Effector memory CD4-positive, alpha-beta T cell (primary cell): ENCODE results near the gene SERPINB1.

Source experiments
- DNase-seq, 3 donors: peaks; one replicate each; pipeline ENCODE4 v3.0.0-alpha.2; 2020
- H3K27ac ChIP-seq: 2 replicates; pipeline ENCODE4 v1.7.0; 2013; ENCODE audit warnings: mild to moderate bottlenecking, low read length, moderate library complexity; ENCODE audit not compliant: insufficient read depth, poor library complexity, severe bottlenecking
- H3K27me3 ChIP-seq: replicated peaks from 2 replicates; pipeline ENCODE4 v1.7.0; 2013; ENCODE audit warnings: mild to moderate bottlenecking, low read length; ENCODE audit not compliant: insufficient read depth, control insufficient read depth, poor library complexity, severe bottlenecking
- H3K36me3 ChIP-seq: 2 replicates; pipeline ENCODE4 v1.7.0; 2013; ENCODE audit warnings: mild to moderate bottlenecking, low read length, moderate library complexity; ENCODE audit not compliant: control insufficient read depth, insufficient read depth
- H3K4me1 ChIP-seq: 2 replicates; pipeline ENCODE4 v1.7.0; 2013; ENCODE audit warnings: low read length, mild to moderate bottlenecking; ENCODE audit not compliant: control insufficient read depth, insufficient read depth, poor library complexity, severe bottlenecking
- H3K4me3 ChIP-seq: 2 replicates; pipeline ENCODE4 v1.7.0; 2013; ENCODE audit warnings: low read length, low read depth, mild to moderate bottlenecking; ENCODE audit not compliant: insufficient read depth, poor library complexity, severe bottlenecking
- H3K9me3 ChIP-seq: 2 replicates; pipeline ENCODE4 v1.7.0; 2013; ENCODE audit warnings: mild to moderate bottlenecking, low read length, moderate library complexity; ENCODE audit not compliant: control insufficient read depth

The SERPINB1 gene

DNA sequence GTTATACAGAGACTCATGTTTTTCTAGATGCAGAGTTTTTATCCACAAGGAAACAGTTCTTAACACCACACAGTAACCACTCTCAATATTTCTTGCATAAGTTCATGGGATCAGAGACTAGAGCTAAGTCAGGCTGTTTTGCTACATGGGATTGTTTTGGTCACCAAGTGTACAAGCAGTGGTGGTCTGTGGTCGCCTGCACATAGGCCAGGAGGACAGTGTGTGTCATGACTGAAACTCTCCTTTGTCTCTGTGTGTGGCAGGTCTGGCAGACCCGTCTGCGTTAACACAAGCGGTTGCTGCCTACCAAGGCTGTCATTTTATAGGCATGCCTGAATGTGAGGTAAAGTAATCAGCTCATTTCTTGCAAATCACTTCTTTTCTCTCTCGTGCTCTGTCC, 57.6 kb downstream of the SERPINB1 start:
- DNase-seq = no peak
- H3K27ac ChIP-seq = no peak overlapping the region
- H3K4me3 ChIP-seq = no peak overlapping the region
- no peaks in the 10 kb centered on the region for H3K27me3 ChIP-seq
- peaks cover 49% of the 10 kb centered on the region for H3K36me3 ChIP-seq
- H3K4me1 ChIP-seq = no peaks in the 10 kb centered on the region
- H3K9me3 ChIP-seq = no peaks in the 10 kb centered on the region

DNA sequence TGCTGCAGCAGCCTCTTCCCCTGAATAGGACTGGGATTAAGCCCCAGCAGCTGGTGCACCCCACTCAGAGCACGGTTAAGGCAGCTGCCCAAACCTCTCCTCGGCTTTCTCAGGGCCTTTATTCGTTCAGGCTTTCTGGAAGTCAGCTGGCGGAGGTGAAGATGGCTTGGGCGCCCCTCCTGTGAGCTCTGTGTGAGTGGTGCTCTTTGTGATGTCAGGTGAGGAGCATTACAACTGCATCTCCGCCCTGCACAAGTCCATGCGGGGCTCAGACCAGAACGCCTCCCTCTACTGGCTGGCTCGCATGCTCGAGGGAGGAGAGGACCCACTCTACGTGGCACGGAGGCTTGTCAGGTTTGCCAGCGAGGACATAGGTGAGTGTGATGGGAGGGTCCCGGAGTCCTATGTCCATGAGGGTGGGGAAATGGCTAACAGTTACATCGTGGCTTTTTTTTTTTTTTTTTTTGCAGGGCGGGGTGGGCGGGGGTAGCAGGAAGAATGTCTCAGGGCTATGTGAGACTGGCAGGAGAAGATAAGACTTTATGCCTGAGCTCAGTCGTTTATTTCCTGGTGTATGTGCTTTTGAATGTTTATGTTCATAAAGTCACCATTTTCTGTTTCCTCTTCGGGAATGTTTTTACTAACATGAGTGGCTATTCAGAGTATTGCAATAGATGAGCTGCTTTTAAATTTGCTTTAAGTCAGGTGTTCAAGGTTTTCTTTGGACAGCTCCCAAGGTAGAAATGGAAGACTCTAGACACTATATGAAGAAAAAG, 58.3 kb downstream of the SERPINB1 start:
- H3K27me3 ChIP-seq = no peaks in the 10 kb centered on the region
- no peak for DNase-seq
- H3K27ac ChIP-seq = no peak overlapping the region
- no peaks in the 10 kb centered on the region for H3K9me3 ChIP-seq
- peaks cover 50% of the 10 kb centered on the region for H3K36me3 ChIP-seq
- H3K4me1 ChIP-seq = no peaks in the 10 kb centered on the region
- H3K4me3 ChIP-seq = no peak overlapping the region

DNA sequence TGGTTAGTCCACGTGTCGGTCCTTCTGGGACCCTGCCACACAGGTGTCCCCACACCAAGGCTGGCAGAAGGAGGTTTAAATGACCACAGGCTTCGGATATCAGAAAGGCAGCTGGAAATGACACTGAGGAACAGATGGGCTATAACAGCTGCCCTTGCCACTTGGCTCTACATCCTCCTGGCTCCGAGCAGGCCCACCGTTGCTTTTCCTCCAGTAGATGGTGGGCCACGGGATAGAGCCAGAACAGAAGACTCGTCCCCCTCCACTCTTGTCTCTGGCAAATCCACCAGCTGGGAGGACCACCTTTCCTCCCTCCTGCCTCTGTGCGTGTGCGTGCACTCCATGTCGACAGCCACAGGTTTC, 58.9 kb downstream of the SERPINB1 start:
- no peaks in the 10 kb centered on the region for H3K9me3 ChIP-seq
- no peaks in the 10 kb centered on the region for H3K27me3 ChIP-seq
- peaks cover 55% of the 10 kb centered on the region for H3K36me3 ChIP-seq
- DNase-seq = no peak
- no peak overlapping the region for H3K27ac ChIP-seq
- no peak overlapping the region for H3K4me3 ChIP-seq
- no peaks in the 10 kb centered on the region for H3K4me1 ChIP-seq

DNA sequence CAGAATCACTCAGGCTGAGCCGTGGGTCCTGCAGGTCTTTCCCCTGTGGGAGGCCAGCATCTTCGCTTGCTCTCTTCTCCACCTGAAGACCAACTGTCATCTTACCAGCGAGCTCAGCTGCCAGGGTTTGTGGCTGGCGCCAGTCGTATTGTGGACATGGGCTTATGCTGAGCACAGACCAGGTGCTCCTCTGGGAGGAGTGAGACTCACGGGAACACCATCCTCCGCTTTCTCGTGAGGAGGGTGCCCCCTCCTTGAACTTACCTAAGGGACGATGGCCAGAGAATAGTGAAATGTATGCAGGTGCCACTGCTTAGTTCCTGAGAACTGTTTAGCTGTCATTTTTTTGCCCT, 59.3 kb downstream of the SERPINB1 start:
- Histone ChIP-seq H3K4me3 (no peak overlapping the region), H3K27ac (no peak overlapping the region), H3K9me3 (no peaks in the 10 kb centered on the region), H3K36me3 (peaks cover 59% of the 10 kb centered on the region), H3K27me3 (no peaks in the 10 kb centered on the region), H3K4me1 (no peaks in the 10 kb centered on the region)
- DNase-seq = no peak
